LNCaP clone FGC (cell line): Measurements from ENCODE around the gene TSPOAP1.

Source experiments
- DNase-seq: peaks from one replicate; pipeline ENCODE4 v3.0.0-alpha.2; 2011; ENCODE audit warnings: low read depth
- H3K4me3 ChIP-seq: 2 replicates; pipeline ENCODE4 v1.5.1; 2011; ENCODE audit warnings: mild to moderate bottlenecking, low read depth, low read length, control low read depth
- CTCF ChIP-seq: IDR thresholded peaks from 2 replicates; pipeline ENCODE4 v1.5.1; 2012; ENCODE audit warnings: mild to moderate bottlenecking; ENCODE audit not compliant: control insufficient read depth, insufficient read depth; ENCODE audit errors: extremely low read depth

TSPOAP1 gene

GRCh38 chr17:58282442-58282841 lies 46.2 kb downstream of the TSPOAP1 start:
- H3K4me3 ChIP-seq, result no peak overlapping the region
- DNase-seq, result no peak
- TF ChIP-seq CTCF, result no peak

GRCh38 chr17:58281511-58282011 lies 47.0 kb downstream of the TSPOAP1 start:
- no peak overlapping the region for H3K4me3 ChIP-seq
- no peak for DNase-seq

GRCh38 chr17:58280480-58281217 lies 47.9 kb downstream of the TSPOAP1 start, which contains the start of gene MPO:
Gene MPO (minus strand): TSS chr17:58280935. CDS start chr17:58280758, 177 bp downstream.
- TF ChIP-seq CTCF, result no peak
- no peak for DNase-seq

More at GRCh38 chr17:58281511-58282011, 47.0 kb downstream of the TSPOAP1 start:
- no peak for TF ChIP-seq CTCF

GRCh38 chr17:58279736-58280479 lies 48.7 kb downstream of the TSPOAP1 start:
- TF ChIP-seq CTCF, result no peak
- H3K4me3 ChIP-seq, result no peak overlapping the region
- no peak for DNase-seq

More at GRCh38 chr17:58280480-58281217, 47.9 kb downstream of the TSPOAP1 start, which contains the start of gene MPO:
- no peak within 1 kb of the TSS for H3K4me3 ChIP-seq

- TF ChIP-seq CTCF, result no peak
- no peak for DNase-seq
- H3K4me3 ChIP-seq, result no peak overlapping the region
Observed at GRCh38 chr17:58279016-58279711, 49.4 kb downstream of the TSPOAP1 start.

GRCh38 chr17:58278661-58279015 lies 50.0 kb downstream of the TSPOAP1 start:
- no peak for TF ChIP-seq CTCF
- no peak overlapping the region for H3K4me3 ChIP-seq
- no peak for DNase-seq
